NCI-H345 (cell line): Measurements from ENCODE around the gene PRPH.
"Not testable (repeated sequence)": the region's sequence is repeated elsewhere in the genome, so short reads cannot be mapped to it uniquely, and the experiment has no call there.

Experiments
- DNase-seq: peaks from one replicate; lab custom pipeline; 2025; lab: John Stamatoyannopoulos, UW

The PRPH gene

DNA sequence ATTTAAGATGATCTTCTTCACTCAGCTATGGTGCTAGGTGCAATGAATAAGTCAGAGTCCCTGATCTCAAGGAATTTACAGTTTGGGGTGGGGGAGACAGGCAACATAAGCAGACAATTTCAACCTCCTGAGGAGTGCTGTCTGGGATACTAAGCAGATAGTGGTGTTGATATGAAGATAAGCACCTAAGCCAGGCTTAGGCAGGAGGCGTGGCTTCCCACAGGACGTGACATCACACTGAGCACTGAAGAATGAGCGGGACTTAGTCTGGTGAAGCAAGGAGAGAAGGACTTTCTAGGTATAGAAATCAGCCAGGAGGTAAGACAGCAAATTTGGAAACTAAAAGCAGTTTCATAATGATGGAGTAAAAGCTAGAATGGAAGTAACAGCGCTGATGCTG is 6.8 kb downstream of the PRPH start:
- no peak for DNase-seq

DNA sequence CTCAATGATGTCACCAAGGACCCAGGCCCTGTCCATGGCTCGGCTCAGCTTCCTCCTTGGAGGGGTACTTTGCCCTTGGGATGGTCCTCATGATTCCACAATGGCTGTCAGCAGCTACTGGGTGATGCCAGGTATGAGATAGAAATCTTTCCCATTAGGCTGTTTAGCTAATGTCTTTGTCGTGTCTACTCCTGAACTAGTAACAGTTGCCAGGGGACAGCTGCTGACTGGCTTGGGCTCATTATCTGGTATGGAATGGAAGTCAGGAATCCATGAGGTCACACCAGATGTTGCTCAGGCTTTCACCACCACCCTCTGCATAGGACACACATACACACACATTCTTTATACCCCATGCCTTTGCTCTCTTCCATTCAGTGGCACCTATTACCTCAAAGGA is 9.2 kb downstream of the PRPH start:
- no peak for DNase-seq

DNA sequence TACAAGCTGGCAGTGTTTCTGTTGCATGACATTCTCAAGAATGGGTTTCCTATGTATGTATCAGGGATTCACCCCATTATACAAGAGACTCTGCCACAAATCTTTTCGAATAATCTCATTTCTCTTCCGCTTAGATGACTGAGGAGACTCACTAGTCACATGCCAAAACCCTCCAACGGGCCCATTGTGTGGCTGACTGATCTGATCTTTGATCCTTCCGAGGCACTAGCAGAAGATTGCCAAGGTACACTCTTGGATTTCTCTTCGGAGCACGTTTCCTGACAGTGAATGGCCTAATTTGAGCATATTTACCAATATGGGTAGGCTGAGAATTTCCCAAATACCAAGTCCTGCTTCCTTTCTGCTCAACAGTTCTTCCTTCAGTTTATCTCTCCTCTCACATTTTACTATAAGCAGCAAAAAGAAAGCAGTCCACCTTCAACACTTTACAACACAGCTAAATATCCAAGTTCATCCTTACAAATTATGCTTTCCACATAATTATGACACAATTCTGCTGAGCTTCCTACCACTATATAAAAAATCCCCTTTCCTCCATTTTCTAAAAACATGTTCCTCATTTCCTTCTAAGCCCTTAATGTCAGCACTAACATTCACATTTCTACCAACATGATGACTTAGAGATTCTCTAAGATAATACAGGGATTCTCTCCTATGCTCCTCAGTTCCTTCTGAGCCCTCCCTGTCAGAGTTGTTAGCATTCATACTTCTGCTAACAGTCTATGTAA is 11.0 kb downstream of the PRPH start:
- DNase-seq, result no peak

GRCh38 chr12:49309386-49309785 is 14.4 kb downstream of the PRPH start:
- DNase-seq, result no peak

- DNase-seq, result not testable (repeated sequence)
Observed at GRCh38 chr12:49310451-49311000, 15.6 kb downstream of the PRPH start.

- DNase-seq, result no peak
Observed at GRCh38 chr12:49314811-49315210, 19.9 kb downstream of the PRPH start.

DNA sequence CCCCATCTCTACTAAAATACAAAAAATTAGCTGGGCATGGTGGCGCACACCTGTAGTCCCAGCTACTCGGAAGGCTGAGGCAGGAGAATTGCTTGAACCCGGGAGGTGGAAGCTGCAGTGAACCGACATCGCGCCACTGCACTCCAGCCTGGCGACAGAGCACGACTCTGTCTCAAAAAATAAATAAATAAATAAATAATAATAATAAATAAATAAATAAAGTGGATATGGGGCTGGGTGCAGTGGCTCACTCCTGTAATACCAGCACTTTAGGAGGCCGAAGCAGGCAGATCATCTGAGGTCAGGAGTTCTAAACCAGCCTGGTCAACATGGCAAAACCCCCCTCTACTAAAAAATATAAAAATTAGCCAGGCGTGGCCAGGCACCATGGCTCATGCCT is 22.2 kb downstream of the PRPH start:
- not testable (repeated sequence) for DNase-seq

- DNase-seq, result not testable (repeated sequence)
Observed at GRCh38 chr12:49320411-49321103, 25.6 kb downstream of the PRPH start.

DNA sequence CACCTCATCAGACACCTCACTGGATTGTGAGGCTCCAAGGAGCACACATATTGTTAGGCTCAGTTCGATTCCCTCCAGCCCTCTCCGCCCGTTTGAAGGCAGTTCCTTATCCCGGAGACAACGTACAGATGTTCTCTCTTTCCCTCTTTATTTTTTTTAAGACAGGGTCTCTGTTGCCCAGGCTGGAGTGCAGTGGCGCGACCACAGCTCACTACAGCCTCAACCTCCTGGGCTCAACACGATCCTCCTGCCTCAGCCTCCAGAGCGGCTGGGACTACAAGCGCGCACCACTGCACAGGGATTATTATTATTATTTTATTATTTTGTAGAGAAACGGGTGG is 27.4 kb downstream of the PRPH start:
- DNase-seq, result no peak

DNA sequence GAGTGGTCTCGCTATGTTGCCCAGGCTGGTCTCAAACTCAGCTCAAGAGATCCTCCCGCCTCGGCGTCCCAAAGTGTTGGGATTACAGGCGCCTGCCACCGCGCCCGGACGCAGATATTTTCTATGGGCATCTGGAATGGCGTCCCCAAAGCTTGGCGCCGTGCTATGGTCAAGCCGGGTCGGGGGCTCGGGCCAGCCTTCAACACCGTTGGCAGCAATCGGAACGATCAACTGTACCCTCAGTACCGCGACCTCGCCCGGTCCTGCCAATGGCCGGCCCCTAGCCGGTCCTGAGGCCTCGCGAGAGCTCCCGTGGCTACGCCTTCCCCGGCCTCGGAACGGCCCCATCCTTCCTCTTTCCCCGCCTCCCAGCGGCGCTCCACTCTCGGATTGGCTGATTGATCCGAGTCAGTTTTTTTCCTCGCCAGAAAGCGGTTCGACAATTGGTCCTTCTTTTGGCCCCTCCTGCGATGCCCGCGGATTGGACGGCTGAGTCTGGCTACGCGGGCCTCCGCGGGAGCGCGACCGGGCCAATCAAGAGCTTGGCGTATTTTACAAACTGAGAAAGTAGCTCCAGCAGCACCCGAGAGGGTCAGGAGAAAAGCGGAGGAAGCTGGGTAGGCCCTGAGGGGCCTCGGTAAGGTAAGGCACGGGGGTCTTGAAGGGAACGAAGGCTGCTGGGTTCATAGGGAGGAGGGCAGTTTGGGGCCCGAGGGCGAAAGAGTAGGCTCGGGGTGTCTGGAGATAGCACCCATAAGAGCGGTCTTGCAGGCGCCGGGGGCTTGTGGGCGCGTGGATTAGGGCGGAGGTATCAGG is 28.0 kb downstream of the PRPH start, which contains the start of gene TROAP:
TSS of gene TROAP (plus strand) at position 548 of the 816 bp plus-strand sequence. CDS start 354 bp downstream, outside the sequence.
- DNase-seq, result peak; percentile 90

GRCh38 chr12:49323524-49324097 is 28.7 kb downstream of the PRPH start:
- DNase-seq, result no peak

GRCh38 chr12:49325606-49326005 is 30.7 kb downstream of the PRPH start:
- no peak for DNase-seq

DNA sequence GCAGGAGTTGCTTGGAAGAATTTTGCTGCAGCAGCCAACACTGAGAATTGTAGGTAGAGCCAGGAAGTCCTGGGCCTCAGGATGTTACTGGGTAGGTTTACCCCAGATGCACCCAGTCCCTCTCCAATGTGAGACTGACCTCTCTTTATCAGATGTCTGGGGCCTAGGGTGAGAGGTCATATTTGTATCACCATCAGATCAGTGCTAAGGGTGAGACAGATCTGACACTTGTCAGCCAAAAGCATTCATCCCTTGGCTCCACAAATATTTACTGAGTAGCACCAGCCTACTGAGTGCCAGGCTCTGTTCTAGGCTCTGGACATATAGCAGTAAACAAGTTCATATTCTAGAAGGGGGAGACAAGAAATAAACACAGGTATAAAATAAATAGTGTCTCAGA is 32.4 kb downstream of the PRPH start:
- DNase-seq, result no peak

DNA sequence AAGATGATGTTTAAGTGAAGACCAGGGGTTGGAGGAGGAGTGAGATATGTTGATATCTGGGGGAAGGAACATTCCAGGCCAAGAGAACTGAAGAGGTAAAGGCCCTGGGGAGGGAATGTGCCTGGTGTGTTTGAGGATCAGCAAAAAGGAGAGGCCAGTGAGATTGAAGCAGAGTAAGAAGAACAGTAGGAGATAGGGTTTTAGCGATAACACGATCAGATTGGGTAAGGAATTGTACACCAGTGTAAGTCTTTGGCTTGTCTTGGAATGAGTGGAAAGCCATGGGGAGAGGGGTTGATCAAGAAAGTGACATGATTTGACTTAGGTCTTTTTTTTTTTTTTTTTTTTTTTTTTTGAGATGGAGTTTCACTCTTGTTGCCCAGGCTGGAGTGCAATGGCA is 32.9 kb downstream of the PRPH start:
- DNase-seq, result no peak

DNA sequence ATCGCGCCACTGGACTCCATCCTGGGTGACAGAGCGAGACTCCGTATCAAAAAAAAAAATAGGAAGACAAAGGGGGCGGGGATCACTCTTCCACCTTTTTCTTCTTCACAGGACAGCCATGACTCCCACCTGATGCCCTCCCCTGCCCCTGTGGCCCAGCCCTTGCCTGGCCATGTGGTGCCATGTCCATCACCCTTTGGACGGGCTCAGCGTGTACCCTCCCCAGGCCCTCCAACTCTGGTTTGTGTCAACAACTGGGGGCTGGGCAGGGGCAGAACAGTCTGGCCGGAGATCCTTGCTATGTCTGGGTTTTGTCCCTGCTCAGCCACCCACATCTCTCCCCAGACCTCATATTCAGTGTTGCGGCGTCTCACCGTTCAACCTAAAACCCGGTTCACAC is 33.9 kb downstream of the PRPH start:
- no peak for DNase-seq

- DNase-seq, result no peak
Observed at GRCh38 chr12:49330032-49330619, 35.2 kb downstream of the PRPH start.

DNA sequence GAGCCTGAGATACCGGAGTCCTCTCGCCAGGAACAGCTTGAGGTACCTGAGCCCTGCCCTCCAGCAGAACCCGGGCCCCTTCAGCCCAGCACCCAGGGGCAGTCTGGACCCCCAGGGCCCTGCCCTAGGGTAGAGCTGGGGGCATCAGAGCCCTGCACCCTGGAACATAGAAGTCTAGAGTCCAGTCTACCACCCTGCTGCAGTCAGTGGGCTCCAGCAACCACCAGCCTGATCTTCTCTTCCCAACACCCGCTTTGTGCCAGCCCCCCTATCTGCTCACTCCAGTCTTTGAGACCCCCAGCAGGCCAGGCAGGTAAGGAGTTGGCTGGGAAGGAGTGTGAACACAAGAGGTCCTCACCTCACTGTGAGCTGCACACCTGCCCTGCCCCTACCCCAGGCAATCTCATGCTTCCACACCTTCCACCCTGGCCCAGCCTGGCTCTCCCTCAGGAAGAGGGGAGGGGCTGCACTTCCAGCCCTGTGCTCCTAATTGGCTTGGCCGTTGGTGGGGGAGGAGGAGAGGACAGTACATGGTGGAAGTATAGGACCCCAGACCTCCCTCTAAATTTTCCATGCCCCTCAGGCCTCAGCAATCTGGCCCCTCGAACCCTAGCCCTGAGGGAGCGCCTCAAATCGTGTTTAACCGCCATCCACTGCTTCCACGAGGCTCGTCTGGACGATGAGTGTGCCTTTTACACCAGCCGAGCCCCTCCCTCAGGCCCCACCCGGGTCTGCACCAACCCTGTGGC is 35.9 kb downstream of the PRPH start:
- DNase-seq, result no peak

GRCh38 chr12:49331380-49332222 is 36.7 kb downstream of the PRPH start:
- DNase-seq, result no peak

- no peak for DNase-seq
Observed at GRCh38 chr12:49332441-49332861, 37.5 kb downstream of the PRPH start.

- DNase-seq, result no peak
Observed at GRCh38 chr12:49332891-49333371, 38.0 kb downstream of the PRPH start.
